SKM-1 (cell line): ENCODE data around the gene FYTTD1.

Source experiments
- DNase-seq: peaks from one replicate; lab custom pipeline; 2025; ENCODE audit not compliant: unreplicated experiment; lab: John Stamatoyannopoulos, UW

Gene FYTTD1

DNA sequence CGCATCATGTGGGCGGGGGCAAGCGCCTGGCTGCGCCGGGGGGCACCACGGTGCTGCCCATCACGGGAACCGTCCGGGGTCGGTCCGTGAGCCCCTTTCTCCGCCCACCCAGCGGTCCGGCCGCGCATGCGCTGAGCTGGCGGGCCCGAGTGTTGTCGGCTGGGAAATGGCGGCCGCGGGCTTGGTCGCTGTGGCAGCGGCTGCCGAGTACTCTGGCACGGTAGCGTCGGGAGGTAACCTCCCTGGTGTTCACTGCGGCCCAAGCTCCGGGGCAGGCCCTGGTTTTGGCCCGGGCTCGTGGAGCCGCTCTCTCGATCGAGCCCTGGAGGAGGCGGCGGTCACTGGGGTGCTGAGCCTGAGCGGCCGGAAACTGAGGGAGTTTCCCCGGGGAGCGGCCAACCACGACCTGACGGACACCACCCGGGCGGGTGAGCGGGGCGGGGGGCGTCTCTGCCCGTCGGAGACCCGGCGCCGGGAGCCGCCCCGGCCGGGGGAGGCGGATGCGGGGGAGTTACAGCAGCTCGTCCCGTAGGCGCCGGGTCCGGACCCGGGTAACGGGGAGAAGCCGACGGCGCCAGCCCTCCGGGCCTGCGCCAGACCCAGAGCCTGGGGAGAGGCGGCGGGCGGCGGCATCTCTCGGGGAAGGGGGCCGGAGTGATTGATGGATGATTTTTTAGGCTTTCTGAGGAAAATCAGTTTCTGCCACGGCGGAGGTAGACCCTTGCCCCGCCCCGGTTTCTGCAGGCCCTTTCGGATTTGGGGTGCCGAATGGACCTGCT lies 41.6 kb downstream of the FYTTD1 start, which contains the start of gene LRCH3:
Gene LRCH3, plus strand, starts transcription at position 142 of the 779 bp plus-strand sequence. Its CDS starts 25 bp downstream, at position 167.
- no peak for DNase-seq

DNA sequence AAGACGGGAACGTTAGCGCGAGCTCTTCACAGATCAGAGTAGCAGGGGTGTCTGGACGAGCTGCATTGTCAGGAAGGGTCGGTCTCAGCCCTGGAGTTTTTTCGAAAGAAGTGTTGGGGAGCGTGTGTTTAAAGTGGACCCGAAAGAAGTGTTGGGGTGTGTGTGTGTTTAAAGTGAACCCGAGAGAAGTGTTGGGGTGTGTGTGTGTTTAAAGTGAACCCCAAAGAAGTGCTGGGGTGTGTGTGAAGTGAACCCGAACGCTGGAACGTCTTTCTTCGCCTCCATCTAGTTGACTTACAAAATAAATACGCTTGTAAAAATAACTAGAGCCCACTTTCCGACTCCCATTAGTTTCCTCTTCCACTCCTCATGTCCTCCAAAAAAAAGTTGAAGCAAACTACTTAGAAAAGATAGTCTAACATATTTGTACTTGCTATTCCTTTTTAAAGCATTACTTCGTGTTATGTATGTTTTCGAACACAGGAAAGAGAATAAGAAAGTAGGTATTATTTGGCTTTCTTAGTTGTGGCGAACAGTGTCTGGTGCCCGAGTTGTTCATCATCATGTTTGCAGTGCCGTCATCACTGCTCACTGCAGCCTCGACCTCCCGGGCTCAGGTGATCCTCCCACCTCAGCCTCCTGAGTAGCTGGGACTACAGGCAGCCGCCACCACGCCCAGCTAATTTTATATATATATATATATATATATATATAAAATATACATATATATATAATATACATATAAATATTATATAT lies 42.4 kb downstream of the FYTTD1 start:
- no peak for DNase-seq

DNA sequence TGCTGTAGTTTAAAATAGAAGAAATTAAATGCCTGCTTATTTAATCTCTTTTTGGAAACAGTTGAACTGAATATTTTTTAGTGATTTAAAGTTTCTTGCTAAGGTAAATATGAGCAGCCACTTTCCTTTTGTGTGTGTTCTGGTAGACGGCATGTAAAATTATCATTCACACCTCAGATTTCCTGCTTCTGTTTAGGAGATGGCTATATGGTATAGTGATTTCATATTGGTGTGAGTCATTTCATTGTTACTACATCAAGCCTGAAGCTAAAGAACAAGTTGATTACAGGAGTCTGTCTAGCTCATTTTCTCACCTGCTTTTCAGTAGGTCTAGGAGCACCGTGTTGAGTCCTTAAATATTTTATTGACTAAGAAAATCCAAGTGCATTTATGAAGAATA lies 43.6 kb downstream of the FYTTD1 start:
- DNase-seq: no peak

DNA sequence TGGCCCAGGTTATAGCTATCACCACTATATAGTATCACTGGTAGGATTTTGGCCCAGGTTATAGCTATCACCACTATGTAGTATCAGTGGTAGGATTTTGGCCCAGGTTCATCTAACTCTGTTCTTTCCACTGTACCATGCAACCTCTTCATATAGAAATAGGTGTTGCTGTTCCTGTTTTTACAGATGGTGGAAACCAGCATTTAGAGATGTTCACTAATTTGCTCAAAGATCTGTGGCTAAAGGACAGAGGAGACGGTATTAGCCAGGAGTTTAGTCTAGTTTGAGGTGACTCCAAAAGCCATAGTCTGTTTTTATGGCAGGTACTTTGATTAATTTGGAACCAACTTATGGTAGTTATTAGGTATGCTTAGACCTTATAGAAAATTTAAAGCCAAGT lies 44.4 kb downstream of the FYTTD1 start:
- DNase-seq: no peak

DNA sequence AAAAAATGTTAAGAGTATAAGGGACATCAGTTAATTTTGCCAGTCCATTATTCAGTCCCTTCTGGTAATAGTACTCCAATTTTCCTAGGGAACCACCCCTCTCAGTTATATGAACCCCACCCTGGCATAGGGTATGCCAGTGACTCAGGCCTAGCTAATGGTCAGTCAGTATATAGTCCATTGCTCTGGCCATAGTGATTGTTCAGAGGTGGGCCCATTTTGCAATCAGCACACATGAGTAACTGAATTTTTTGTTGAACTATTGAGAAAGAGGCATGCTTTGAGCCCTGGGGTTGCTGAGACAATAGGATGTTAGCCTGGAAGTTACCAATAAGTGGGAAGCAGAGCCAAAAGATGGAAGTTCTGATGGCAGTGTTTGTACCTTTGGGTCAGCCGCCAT lies 45.5 kb downstream of the FYTTD1 start:
- DNase-seq: no peak

DNA sequence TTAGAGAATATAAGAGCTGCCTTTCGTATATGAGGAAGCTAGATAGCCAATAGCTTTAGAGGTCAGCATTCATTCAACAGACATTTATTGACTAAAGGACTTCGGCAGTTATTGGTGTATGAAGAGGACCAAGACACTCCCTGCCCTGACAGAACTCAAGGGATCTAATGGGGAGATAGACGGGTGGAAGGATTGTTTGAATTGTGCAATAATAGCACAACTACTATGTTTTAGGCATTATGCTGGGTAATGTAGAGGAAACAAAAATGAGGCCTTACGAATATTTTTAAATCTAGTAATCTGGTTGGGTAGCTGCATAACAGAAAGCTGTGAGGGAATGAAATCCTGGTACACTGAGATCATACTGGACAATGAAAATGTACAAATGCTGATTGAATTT lies 46.4 kb downstream of the FYTTD1 start:
- no peak for DNase-seq

DNA sequence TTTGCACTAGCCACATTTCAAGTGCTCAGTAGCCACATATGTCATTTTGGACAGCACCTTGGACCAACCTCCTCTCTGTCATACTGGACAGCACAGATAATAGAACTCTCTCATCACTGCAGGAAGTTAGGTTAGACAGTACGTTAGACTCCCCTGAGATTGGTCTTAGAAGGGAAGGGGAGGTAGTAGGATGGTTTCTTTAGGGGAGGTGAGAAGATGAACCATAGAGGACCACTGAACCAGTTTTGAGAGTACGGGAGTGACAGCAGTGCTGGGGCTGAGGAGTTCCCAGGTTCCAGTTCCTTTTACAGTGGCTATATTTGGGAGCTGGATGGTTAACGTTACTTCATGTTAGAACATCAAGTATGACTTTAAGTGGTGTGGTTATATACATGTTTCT lies 49.2 kb downstream of the FYTTD1 start:
- DNase-seq: no peak

DNA sequence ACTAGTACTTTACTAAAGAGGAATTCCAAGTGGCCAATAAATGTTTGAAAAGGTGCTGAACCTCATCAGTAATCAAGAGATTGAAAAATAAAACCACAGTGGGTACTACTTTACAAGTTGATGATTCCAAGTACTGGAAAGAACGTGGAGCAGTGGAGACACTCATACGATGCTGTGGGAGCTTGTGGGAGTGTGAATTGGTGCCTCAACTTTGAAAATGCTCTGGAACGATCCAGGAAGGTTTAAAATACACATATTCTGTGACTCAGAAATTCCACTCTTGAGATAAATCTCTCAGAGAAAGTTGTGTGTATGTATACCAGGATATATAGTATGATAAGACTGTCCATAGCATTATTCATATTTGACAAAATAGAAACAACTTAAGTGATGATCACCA lies 50.7 kb downstream of the FYTTD1 start:
- DNase-seq: no peak

DNA sequence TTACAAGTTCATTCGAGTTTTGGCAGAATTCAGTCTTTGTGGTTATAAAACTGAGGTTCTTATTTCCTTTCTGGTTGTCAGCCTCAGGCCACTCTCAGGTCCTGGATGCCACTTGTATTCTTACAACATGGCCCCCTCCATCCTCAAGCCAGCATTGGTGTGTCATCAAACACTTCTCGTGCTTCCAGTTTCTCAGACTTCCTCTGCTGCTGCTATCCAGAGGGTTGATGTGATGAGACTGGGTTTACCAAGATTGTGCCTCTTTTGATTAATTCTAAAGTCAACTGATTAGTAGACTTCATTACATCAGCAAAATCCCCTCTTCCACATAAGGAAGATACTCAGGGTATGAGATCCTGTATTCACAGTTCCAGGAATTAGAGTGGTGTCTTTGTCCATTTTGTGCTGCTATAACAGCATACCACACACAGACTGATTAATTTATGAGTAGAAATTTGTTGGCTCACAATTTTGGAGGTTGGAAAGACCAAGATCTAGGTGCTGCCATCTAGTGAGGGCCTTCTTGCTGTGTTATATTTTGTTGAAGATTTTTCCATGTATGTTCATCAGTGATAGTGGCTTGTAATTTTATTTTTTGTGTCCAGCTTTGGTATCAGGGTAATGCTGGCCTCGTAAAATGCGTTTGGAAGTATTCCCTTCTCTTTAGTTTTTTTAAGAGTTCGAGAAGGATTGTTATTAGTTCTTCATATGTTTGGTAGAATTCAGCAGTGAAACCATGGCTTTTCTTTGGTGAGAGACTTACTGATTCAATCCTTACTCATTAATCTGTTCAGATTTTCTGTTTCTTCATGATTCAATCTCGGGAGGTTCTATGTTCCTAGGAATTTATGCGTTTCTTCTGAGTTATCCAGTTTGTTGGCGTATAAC lies 52.5 kb downstream of the FYTTD1 start:
- DNase-seq: no peak

DNA sequence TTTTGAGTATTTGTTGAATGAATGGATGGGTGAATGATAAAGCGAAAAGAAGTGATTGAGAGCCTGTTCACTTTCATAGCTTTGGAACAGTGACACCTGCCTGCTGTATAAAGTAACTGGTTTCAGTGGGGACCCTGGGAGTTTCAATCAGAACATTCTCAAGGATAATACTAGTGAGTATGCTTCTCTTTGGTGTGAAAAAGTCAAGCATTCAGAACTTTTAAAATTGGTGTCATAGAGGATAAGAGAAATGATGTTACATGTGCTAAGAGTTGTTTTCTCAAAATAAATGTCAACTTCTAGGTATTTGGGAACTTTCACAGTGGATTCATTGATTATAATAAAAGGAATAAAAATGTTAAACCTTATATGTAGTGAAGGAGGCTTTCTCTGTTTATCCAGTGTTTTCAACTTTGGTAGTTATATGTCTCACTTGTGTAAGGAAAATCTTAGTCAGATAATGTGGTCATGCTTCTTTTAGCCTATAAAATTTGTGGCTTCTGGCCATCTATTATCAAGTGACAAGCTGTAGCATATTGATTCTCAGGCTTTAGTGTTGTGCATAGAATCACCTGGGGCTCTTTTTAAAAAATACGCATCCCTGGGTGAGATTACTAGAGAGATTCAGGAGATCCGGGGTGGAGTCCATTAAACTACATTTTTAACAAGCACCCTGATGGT lies 53.2 kb downstream of the FYTTD1 start:
- no peak for DNase-seq

DNA sequence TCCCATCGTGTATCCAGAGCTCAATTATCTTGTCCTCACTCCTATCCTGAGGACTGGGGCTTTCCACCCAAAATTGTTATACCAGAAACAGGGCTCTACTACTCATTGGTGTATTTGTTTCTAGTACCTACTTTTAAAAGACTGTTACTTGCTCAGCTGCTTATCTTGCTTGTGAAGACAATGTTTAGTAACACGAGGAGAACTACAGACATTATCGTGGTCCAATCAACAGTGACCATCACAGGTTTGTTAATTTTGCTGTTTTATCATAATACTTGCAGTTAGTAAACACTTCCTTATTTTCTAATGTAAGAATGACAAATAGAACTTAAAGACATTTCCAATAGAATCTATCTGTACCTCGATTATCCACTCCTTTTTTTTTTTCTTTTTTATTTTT lies 54.8 kb downstream of the FYTTD1 start:
- no peak for DNase-seq

DNA sequence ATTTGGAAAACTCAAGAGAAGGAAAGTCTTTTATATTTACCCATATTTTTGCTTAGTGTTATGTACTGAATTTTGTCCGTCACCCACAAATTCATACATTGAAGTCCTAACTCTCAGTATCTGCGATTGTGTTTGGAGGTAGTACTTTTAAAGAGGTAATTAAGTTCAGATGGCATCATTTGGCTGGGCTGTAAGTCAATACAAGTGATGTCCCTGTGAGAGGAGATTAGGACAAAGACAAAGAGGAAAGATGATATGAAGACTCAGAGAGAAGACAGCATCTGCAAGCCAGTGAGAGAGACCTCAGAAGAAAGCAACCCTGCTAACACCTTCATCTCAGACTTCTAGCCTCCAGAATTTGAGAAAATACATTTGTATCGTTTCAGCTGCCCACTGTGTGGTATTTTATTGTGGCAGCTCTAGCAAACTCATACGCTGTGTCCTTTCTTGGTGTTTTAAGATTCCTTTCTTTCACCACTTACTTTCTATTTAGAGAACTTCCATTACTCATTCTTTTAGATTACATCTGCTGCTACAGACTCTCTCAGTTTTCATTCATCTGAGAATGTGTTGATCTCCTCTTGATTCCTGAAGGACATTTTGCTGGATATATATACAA lies 58.4 kb downstream of the FYTTD1 start:
- DNase-seq: no peak

DNA sequence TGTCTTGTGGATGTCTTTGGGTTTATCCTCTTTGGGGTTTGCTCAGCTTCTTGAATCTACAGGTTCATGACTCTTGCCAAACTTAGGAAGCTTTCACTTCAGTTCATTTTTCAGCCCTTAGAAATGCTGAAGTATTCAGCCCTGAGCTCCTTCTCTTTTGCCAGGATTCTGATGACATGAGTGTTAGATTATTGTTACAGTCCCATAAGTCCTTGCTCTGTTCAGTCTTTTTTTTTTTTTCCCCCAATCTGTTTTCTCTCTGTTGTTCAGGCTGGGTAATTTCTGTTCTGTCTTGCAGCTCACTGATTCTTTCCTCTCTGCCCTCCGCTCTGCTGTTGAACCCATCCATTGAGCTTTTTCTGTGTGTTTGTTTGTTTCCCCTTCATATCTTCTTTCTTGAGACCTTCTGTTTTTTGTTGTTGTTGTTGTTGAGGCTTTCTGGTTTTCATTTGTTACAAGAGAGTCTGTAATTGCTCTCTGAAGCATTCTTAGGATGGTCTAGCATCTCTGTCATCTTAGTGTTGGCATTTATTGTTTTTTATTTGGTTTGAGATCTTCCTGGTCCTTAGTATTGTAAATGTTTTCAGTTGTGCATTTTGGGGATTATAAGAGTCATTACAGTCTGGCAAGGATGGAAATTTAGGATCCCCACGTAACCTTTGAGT lies 59.8 kb downstream of the FYTTD1 start:
- no peak for DNase-seq

DNA sequence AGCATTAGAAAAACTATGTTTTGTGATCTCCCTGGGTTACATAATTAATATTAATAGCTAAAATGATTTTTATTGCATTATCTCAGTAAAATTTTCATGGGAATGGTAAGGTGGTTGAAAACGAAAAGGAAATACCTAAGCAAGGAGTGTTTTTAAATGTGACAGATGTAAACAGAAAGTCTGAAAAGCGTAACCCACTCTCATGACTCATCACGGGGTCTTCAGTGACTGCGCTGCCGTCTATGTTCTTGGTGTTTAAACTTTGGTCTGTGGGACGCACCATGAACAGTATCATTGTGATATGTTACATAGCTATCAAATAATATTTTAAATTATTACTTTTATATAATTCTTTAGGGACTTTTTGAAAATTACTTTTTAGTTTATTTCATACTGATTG lies 61.2 kb downstream of the FYTTD1 start:
- no peak for DNase-seq

DNA sequence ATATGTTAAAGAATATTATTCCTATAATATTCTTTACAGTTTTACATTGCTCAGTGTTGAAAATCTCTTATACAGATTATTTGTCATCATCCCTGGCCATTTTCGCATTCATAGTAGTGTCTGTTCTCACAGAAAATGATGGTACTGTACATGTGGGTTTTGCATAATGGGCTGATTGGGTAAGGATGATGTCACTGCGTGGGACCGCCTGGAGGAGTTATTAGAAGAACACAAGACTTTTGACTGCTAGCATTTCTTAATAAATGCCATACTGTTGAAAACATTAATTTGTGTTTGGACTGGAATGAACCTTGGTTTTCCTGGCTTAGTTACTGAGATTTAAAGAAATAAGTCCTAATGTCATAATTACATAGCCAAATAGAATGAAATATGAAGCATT lies 61.7 kb downstream of the FYTTD1 start:
- no peak for DNase-seq

DNA sequence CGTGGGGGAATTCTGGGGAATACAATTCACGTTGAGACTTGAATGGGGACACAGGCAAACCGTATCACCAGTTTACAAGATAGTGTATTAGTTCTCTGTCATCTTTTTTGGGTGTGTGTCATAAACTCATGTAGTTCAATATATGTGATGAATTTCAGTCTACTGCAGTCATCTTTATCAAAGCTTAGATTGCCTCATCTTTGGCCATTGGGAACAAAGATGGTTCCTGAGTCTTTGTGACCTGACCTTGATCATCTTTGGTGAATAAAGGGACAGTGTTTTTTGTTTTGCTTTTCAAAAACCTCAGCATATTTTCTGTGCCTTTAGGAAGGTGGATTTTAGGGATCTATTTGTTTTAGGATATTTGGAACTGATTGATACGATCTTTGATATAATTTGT lies 64.7 kb downstream of the FYTTD1 start:
- no peak for DNase-seq

DNA sequence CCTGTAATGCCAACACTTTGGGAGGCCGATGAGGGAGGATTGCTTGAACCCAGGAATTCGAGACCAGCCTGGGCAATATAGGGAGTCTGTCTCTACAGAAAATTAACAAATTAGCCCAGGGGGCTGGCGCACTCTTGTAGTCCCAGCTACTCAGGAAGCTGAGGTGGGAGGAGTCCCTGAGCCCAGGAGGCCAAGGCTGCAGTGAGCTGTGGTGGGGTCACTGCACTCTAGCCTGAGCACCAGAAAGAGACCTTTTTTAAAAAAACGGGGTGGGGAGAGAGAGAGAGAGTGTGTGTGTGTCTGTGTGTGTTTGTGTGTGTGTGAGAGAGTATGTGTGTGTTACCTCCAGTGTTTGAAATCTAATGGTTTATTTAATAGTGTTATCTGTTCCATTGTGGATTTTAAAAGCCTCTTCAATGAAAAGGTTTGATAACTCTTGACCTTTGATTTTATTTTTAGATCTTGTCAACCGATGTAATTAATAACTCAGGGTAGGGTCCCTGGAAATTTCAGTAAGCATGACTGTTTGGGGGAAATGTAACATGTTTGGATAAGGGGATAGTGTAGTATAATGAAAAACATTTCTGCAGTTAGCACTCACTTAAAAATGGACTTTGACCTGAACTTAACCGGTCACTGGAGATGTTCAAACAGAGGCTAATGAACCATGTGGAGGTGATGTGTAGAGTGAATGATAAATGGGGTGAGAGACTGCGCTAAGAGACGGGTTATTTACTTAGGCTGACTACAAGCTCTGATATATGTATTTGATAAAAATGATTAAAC lies 71.1 kb downstream of the FYTTD1 start:
- no peak for DNase-seq

DNA sequence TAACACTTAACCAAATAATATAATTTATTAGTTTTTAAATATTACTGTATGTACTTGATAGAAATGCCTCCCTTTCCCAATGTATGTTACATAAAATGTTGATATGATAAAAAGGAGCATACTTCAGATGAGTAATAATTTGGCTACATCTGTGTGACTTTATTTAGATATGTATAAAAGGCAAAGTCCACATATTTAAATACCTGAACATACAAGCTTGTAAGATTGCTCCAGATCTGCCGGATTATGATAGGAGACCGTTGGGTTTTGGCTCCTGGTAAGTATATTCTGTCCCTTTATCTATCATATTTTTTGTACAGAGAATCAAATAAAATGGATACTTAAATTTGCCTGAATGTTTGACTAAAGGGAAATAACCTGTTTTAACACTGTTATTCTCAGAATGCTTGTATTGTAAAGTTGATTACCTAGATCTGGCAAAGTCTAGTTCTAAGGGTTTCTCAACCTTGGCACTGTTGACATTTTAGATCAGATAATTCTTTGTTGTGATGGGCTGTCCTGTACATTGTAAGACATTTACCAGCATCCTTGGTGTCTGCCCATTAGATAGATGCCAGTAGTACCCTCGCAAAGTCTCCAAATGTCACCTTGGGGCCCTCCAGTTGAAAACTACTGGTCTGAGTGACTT lies 79.8 kb downstream of the FYTTD1 start:
- DNase-seq: no peak
